Occipital lobe (tissue), 3 donors: ENCODE data around the gene CEBPE. TPM values are rescaled to one million over a fixed set of nuclear protein-coding genes. Genes with fewer than 3 reads are reported as not detected.

ENCODE experiments used
- DNase-seq: peaks from one replicate; lab custom pipeline; 2025; lab: John Stamatoyannopoulos, UW
- small RNA-seq: library from RNA; depleted of rRNA; stranded (forward); fragments of <200 nt; gene quantifications from one replicate; pipeline ENCODE3, GENCODE V24; 2014
- total RNA-seq: library from RNA; depleted of rRNA; stranded (reverse); fragments of >200 nt; gene quantifications from one replicate; pipeline ENCODE4 v1.2.3, GENCODE V29; 2014

CEBPE gene
- total RNA-seq, 1 donor from 2014 or later = 0.31 TPM

GRCh38 chr14:23077962-23078361 lies 41.1 kb downstream of the CEBPE start:
- DNase-seq = no peak

GRCh38 chr14:23076785-23077408 lies 42.2 kb downstream of the CEBPE start:
- DNase-seq = no peak

- no peak for DNase-seq
These were observed 44.1 kb downstream of the CEBPE start for GRCh38 chr14:23074906-23075305.

GRCh38 chr14:23071921-23072539 lies 47.0 kb downstream of the CEBPE start:
- DNase-seq = no peak

- no peak for DNase-seq
These were observed 47.7 kb downstream of the CEBPE start for GRCh38 chr14:23071244-23071920.

- no peak for DNase-seq
These were observed 48.6 kb downstream of the CEBPE start for GRCh38 chr14:23070262-23071129.

GRCh38 chr14:23069413-23069806 lies 49.6 kb downstream of the CEBPE start:
- no peak for DNase-seq

- no peak for DNase-seq
These were observed 50.2 kb downstream of the CEBPE start for GRCh38 chr14:23068789-23069412.

GRCh38 chr14:23067847-23068788 lies 50.9 kb downstream of the CEBPE start:
- DNase-seq = no peak

Small RNA genes within 50 kb of the gene (small RNA-seq; reads per million reads assigned to genes)
- gene RNU6-1138P = not detected

Other genes starting within 250 kb of the CEBPE start
- 3.4 TPM for gene LRP10, start 247.5 kb downstream of the CEBPE start, total RNA-seq
- gene REM2, start 236.0 kb downstream of the CEBPE start, total RNA-seq = 1.7 TPM
- gene RBM23, start 200.1 kb downstream of the CEBPE start, total RNA-seq = 78.6 TPM
- gene PRMT5, start 189.9 kb downstream of the CEBPE start, total RNA-seq = 39.8 TPM
- gene HAUS4, start 162.2 kb downstream of the CEBPE start, total RNA-seq = 20.9 TPM
- 8.1 TPM for gene AJUBA, start 136.7 kb downstream of the CEBPE start, total RNA-seq
- 5.5 TPM for gene C14orf93, start 109.1 kb downstream of the CEBPE start, total RNA-seq
- gene PSMB5, start 84.4 kb downstream of the CEBPE start, total RNA-seq = 149 TPM
- gene PSMB11, start 77.0 kb downstream of the CEBPE start, total RNA-seq = not detected
- 10.3 TPM for gene CDH24, start 61.7 kb downstream of the CEBPE start, total RNA-seq
- 67.8 TPM for gene ACIN1, start 24.1 kb downstream of the CEBPE start, total RNA-seq
- 17.9 TPM for gene C14orf119, start 23.8 kb downstream of the CEBPE start, total RNA-seq
- gene CIROP, start 14.3 kb downstream of the CEBPE start, total RNA-seq = not detected
- gene SLC7A8, start 64.4 kb upstream of the CEBPE start, total RNA-seq = 3.4 TPM
- not detected for gene RNF212B, start 118.7 kb upstream of the CEBPE start, total RNA-seq
- gene HOMEZ, start 166.9 kb upstream of the CEBPE start, total RNA-seq = 2.5 TPM
- 5.8 TPM for gene PPP1R3E, start 183.6 kb upstream of the CEBPE start, total RNA-seq
- gene BCL2L2, start 187.6 kb upstream of the CEBPE start, total RNA-seq = 17.8 TPM
- gene PABPN1, start 202.2 kb upstream of the CEBPE start, total RNA-seq = 59.6 TPM
- gene SLC22A17, start 233.6 kb upstream of the CEBPE start, total RNA-seq = 158 TPM
- 17.5 TPM for gene EFS, start 245.9 kb upstream of the CEBPE start, total RNA-seq